ENCODE measurements around the gene SPEM1. TPM values are rescaled to one million over a fixed set of nuclear protein-coding genes. Genes with fewer than 3 reads are reported as not detected.
A peak's percentile ranks its signal among the peaks of the same experiment; 100 is the strongest.

The SPEM1 gene
- total RNA-seq, 2 experiments from 2014 or later = not detected

DNA sequence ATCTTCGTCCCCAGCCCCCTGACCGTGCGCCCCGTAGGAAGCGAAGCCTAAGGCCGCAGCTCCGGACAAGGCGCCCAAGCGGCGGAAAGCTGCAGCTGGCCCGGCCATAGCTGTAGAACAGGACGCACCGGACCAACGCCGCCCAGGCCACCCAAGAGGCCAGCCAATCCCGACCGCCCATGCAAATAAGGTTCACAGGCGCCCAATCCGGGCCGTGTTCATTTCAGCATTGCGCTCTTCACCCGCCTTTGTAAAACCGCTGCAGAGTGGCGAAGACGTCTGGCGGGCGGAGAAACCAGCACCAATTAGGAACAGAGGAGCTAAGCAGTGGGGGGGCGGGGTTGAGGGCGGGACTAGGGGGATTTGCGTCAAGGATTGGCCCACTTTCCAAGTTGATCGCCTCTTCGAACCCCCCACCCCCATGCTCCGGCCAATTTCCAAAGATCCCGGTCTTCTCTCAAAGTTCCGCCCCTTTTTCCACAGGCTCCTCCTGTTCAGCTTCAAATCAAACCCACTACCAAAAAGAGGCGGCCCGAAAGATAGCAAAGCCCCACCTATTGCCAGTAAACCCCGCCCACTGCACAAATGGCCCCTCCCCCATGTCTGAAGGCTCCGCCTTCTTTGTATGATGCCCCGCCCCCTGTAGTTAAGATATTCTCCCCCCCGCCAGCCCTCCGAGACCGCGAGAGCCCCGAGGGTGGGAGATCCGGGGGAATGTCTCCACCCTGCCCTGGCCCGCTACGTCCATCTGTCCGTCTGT lies 16.0 kb upstream of the SPEM1 start, which contains the start of gene TMEM256:
TSS of gene TMEM256 (minus strand) at position 121 of the 760 bp plus-strand sequence. CDS start at position 108, 13 bp downstream.
- DNase-seq = peak; percentile 99
- Mint-ChIP-seq H3K4me1 (ENCODE audit: low read depth) (peaks cover 19% of the 10 kb centered on the region), H3K9me3 (no peaks in the 10 kb centered on the region), H3K27ac (peak within 1 kb of the TSS; percentile 93), H3K27me3 (ENCODE audit: low read depth) (peaks cover 2% of the 10 kb centered on the region), H3K36me3 (ENCODE audit: low read depth) (peaks cover 4% of the 10 kb centered on the region), H3K4me3 (peak within 1 kb of the TSS; percentile 93)
- CTCF ChIA-PET = interaction anchor here (0.6 to 1.9 kb wide), 4 partner anchors 33 to 109 kb away, joined by 3 to 8 read pairs (median 3); no protein-coding TSS in a partner anchor
- intact Hi-C loops (cut with micrococcal nuclease) = loop anchor here (1.0 to 5.0 kb wide), 11 partner anchors 10 to 282 kb away; partner anchors contain the start of genes ACADVL, DLG4, EIF5A and KCTD11

DNA sequence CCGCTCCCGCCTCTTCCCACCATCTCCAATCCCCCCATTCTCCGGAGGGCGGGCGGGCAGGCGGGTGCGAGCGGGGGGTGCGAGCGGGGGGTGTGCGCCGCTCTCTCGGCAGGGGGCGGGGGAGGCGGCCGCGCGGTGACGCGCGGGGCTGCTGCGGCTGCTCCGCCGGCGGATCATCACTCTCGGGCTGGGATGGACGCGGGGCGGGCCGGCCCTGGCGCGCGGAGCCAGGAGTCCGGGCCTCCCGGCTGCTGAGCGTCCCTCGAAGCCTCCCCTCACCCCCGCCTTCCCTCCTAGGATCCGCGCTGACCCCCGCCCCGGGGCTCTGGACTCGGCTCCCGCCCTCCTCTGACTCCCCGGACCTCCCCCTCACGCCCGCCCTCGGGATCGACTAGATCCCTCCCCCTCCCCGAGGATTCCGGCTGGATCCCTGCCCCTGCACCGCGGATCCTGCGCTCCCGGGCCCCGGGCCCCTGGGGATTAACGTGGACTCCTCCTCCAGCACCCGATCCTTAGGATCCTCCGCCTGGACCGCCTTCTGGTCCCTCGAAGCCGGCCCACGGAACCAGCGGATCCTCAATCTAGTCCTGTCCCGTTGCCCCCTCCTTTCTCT lies 15.3 kb upstream of the SPEM1 start:
- H3K36me3 Mint-ChIP-seq (ENCODE audit: low read depth) = peaks cover 4% of the 10 kb centered on the region
- no peaks in the 10 kb centered on the region for H3K9me3 Mint-ChIP-seq
- peak overlapping the region; percentile 93 for H3K4me3 Mint-ChIP-seq
- no peak for DNase-seq
- CTCF ChIA-PET = interaction anchor here (0.7 to 1.9 kb wide), 2 partner anchors 32 to 108 kb away, joined by 3 to 8 read pairs; no protein-coding TSS in a partner anchor
- H3K4me1 Mint-ChIP-seq (ENCODE audit: low read depth) = peaks cover 19% of the 10 kb centered on the region
- peaks cover 2% of the 10 kb centered on the region for H3K27me3 Mint-ChIP-seq (ENCODE audit: low read depth)
- peak overlapping the region; percentile 93 for H3K27ac Mint-ChIP-seq
- intact Hi-C loops (cut with micrococcal nuclease) = loop anchor here (1.0 to 5.0 kb wide), 11 partner anchors 11 to 281 kb away; partner anchors contain the start of genes ACADVL, DLG4, EIF5A and KCTD11

DNA sequence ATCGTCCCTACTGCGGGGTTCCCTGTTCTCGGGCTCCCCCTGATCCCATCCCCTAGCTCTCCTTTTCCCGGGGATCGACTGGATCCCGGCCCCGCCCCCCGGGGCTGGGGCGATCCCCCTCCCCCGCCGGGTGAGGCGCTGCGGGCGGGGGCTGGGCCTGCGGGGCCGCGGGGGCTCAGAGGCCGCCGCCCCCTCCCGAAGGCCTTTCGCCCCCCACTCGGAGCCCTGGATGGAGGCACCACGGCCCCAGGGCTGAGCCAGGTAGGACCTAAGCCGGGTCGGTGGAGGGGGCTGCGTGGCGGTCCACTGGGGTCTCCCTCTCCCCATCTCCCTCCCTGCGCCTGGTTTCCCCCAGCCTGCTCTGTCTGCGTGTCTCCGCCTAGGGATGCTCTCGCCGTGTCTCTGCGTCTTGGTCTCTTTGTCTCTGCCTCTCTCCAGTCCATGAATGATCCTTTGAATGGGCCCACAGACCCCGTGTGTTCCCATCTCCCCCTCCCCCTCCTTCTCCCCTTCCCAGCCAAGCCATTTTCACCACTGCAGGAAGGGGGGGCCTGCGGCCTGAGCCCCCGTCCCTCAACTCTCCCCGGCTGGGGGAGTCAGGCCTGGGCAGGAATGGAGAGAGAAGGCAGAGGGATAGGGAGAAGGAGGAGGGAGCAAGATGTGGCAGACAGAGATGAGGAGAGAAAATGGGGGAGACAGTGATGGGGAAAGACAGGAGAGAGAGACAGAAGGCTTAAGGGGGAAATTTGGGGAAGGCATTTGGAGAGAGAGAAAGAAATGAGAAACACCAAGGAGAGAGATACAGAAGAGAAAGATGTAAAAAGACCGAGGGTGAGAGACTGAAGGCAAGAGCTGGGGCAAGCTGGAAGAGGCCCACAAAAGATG lies 14.5 kb upstream of the SPEM1 start:
- Mint-ChIP-seq H3K9me3 (no peaks in the 10 kb centered on the region), H3K27ac (peak overlapping the region; percentile 12), H3K36me3 (ENCODE audit: low read depth) (peaks cover 4% of the 10 kb centered on the region), H3K4me1 (ENCODE audit: low read depth) (peaks cover 19% of the 10 kb centered on the region), H3K27me3 (ENCODE audit: low read depth) (peaks cover 2% of the 10 kb centered on the region), H3K4me3 (peak overlapping the region; percentile 93)
- DNase-seq = no peak
- CTCF ChIA-PET = no interaction called here
- intact Hi-C loops (cut with micrococcal nuclease) = no loop called here

DNA sequence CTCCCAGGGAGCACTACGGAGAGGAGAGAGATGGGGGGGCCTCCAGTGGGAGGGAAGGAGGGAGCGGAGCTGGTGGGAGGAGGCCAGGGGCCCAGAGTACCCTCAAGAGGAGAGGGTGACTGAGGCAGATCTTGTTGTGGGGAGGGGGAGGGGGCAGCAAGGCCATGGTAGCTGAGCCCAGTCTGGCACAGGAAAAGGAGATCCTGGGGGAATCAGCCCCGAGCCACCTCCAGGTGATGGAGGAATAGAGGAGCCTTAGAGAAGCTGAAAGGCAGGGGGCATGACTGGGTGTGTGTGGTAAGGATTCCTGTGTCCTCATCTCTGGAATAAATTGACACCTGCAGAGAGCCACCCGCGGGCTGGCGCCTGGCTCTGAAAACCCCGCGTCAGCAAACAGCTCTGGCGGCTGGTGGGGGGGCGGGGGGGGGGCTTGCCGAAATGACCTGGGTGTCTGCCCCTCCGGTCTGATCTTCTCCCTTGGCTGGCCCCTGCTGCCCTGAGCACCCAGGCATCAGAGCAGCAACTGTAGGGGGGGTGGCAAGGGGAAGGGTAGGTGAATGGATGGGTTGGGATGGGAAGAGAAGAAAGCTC lies 13.8 kb upstream of the SPEM1 start:
- intact Hi-C loops (cut with micrococcal nuclease) = no loop called here
- peak overlapping the region; percentile 72 for H3K4me3 Mint-ChIP-seq
- no peaks in the 10 kb centered on the region for H3K9me3 Mint-ChIP-seq
- peaks cover 4% of the 10 kb centered on the region for H3K36me3 Mint-ChIP-seq (ENCODE audit: low read depth)
- peak overlapping the region; percentile 12 for H3K27ac Mint-ChIP-seq
- DNase-seq = no peak
- CTCF ChIA-PET = interaction anchor here (1.1 kb wide), 1 partner anchor 51 kb away, joined by 3 read pairs; the partner anchor contains the start of gene TMEM95
- H3K4me1 Mint-ChIP-seq (ENCODE audit: low read depth) = peaks cover 19% of the 10 kb centered on the region
- H3K27me3 Mint-ChIP-seq (ENCODE audit: low read depth) = peaks cover 2% of the 10 kb centered on the region

DNA sequence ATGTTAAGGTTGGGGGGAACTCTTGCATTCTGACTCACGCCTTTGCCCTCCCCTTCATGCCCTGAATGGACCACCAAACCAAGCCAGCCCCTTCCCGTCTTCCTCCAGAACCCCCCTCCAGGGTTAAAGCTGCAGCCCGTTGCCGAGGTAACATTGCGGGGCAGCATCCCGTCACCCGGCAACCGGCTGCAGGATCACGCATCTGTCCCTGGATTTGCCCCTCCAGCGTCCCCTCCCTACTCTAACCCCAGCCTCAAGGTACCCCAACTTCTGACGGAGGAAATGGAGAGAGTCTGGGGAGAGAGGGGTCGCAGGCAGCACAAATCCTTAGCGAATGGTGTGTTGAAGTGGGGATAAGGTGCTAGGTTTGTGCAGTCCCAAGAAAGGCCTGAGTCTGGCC lies 13.0 kb upstream of the SPEM1 start:
- H3K4me3 Mint-ChIP-seq = no peak overlapping the region
- no peak for DNase-seq
- no peaks in the 10 kb centered on the region for H3K9me3 Mint-ChIP-seq
- H3K36me3 Mint-ChIP-seq (ENCODE audit: low read depth) = no peaks in the 10 kb centered on the region
- H3K27me3 Mint-ChIP-seq (ENCODE audit: low read depth) = peaks cover 2% of the 10 kb centered on the region
- CTCF ChIA-PET = interaction anchor here (1.1 kb wide), 1 partner anchor 52 kb away, joined by 3 read pairs; the partner anchor contains the start of gene TMEM95
- H3K27ac Mint-ChIP-seq = no peak overlapping the region
- H3K4me1 Mint-ChIP-seq (ENCODE audit: low read depth) = peaks cover 19% of the 10 kb centered on the region
- intact Hi-C loops (cut with micrococcal nuclease) = no loop called here

DNA sequence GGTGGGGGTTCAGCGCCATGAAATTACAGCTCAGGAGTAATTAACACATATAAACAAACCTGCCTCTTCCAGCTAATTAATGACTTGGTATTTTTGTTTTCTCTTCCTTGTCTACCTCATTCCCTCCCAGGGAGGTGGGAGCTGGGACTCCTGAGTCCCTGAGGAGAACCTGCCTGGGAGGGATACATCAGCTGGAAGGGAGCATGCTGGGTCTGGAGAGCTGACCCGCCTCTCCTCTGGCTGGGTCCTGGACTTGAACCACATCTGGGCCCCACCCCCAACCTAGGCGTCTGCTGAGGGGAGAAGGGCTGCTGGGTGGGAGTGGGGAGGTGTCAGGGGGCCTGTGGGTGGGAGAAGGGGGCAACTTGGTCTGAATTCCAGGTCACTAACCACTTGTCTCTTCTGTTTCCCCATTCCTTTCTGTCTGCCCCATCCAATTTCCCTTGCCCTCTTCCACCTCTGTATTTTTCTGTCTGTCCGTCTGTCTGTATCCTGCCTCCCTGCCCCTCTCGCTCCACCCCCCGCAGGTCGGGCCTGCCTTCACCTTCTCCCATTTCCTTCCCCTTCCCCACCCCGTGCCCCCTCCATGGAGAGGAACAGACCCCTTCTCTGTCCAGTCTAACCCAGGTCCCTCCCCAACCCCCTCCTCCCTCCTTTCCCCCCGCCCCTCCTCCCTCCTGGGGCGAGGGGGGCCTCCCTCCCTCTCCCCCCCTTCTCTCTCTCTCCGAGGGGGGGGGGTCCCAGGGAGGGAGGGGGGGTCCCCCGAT lies 12.5 kb upstream of the SPEM1 start, which contains the start of gene NLGN2:
TSS of gene NLGN2 (plus strand) at position 361 of the 767 bp plus-strand sequence. CDS start 411 bp downstream, outside the sequence.
- Mint-ChIP-seq H3K9me3 (no peaks in the 10 kb centered on the region), H3K27me3 (ENCODE audit: low read depth) (peaks cover 2% of the 10 kb centered on the region), H3K36me3 (ENCODE audit: low read depth) (no peaks in the 10 kb centered on the region), H3K4me3 (peak within 1 kb of the TSS; percentile 43), H3K4me1 (ENCODE audit: low read depth) (peaks cover 18% of the 10 kb centered on the region), H3K27ac (no peak within 1 kb of the TSS)
- CTCF ChIA-PET = no interaction called here
- intact Hi-C loops (cut with micrococcal nuclease) = no loop called here
- DNase-seq = no peak

DNA sequence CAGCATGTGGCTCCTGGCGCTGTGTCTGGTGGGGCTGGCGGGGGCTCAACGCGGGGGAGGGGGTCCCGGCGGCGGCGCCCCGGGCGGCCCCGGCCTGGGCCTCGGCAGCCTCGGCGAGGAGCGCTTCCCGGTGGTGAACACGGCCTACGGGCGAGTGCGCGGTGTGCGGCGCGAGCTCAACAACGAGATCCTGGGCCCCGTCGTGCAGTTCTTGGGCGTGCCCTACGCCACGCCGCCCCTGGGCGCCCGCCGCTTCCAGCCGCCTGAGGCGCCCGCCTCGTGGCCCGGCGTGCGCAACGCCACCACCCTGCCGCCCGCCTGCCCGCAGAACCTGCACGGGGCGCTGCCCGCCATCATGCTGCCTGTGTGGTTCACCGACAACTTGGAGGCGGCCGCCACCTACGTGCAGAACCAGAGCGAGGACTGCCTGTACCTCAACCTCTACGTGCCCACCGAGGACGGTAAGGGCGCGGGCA lies 11.8 kb upstream of the SPEM1 start:
- Mint-ChIP-seq H3K27me3 (ENCODE audit: low read depth) (peaks cover 2% of the 10 kb centered on the region), H3K4me3 (no peak overlapping the region), H3K27ac (no peak overlapping the region), H3K4me1 (ENCODE audit: low read depth) (peaks cover 13% of the 10 kb centered on the region), H3K9me3 (no peaks in the 10 kb centered on the region), H3K36me3 (ENCODE audit: low read depth) (no peaks in the 10 kb centered on the region)
- DNase-seq = peak; percentile 41
- intact Hi-C loops (cut with micrococcal nuclease) = no loop called here
- CTCF ChIA-PET = no interaction called here

DNA sequence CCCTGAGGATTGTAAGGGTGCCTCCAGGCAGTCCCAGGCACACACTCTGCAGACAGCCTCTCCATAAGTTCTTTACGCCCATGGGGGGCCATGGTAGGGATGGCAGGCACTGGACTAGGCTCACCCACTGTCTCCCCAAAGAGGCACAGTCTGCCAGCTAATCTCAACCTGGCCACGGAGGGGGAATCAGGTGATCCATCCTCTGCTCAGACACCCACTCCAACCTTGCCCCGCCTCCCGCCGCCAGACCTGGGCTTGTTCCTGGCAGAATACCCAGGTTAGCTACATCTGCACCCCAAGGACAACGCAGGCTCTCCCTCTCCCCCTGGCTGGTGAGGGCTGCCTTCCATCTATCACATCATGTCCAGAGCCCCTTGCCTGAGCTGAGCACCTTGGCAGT lies 11.3 kb upstream of the SPEM1 start:
- peaks cover 2% of the 10 kb centered on the region for H3K27me3 Mint-ChIP-seq (ENCODE audit: low read depth)
- no peak overlapping the region for H3K27ac Mint-ChIP-seq
- H3K9me3 Mint-ChIP-seq = no peaks in the 10 kb centered on the region
- CTCF ChIA-PET = interaction anchor here (0.6 kb wide), 1 partner anchor 28 kb away, joined by 3 read pairs; no protein-coding TSS in a partner anchor
- peaks cover 13% of the 10 kb centered on the region for H3K4me1 Mint-ChIP-seq (ENCODE audit: low read depth)
- H3K4me3 Mint-ChIP-seq = peak overlapping the region; percentile 13
- H3K36me3 Mint-ChIP-seq (ENCODE audit: low read depth) = no peaks in the 10 kb centered on the region
- intact Hi-C loops (cut with micrococcal nuclease) = no loop called here
- no peak for DNase-seq

DNA sequence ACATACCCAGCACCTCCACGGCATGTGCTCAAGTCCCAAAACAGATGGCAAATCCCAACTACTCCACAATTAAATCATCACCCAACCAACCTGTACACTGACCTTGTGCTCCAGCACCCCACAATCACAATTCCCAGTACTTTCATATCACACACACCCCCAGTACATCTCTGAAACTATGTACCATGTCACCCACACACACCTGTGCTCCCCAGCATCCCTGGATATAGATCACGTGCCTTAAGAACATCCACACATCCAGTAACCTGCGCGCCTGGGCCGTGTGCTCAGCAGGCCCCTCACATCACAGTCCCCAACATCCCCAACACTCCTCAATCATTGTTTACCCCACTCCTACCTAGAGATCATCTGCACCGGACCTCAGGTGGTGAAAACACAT lies 10.4 kb upstream of the SPEM1 start:
- H3K4me1 Mint-ChIP-seq (ENCODE audit: low read depth) = peaks cover 13% of the 10 kb centered on the region
- CTCF ChIA-PET = interaction anchor here (0.6 kb wide), 1 partner anchor 27 kb away, joined by 3 read pairs; no protein-coding TSS in a partner anchor
- no peak for DNase-seq
- H3K4me3 Mint-ChIP-seq = no peak overlapping the region
- intact Hi-C loops (cut with micrococcal nuclease) = no loop called here
- H3K9me3 Mint-ChIP-seq = no peaks in the 10 kb centered on the region
- no peaks in the 10 kb centered on the region for H3K36me3 Mint-ChIP-seq (ENCODE audit: low read depth)
- no peak overlapping the region for H3K27ac Mint-ChIP-seq
- peaks cover 2% of the 10 kb centered on the region for H3K27me3 Mint-ChIP-seq (ENCODE audit: low read depth)

DNA sequence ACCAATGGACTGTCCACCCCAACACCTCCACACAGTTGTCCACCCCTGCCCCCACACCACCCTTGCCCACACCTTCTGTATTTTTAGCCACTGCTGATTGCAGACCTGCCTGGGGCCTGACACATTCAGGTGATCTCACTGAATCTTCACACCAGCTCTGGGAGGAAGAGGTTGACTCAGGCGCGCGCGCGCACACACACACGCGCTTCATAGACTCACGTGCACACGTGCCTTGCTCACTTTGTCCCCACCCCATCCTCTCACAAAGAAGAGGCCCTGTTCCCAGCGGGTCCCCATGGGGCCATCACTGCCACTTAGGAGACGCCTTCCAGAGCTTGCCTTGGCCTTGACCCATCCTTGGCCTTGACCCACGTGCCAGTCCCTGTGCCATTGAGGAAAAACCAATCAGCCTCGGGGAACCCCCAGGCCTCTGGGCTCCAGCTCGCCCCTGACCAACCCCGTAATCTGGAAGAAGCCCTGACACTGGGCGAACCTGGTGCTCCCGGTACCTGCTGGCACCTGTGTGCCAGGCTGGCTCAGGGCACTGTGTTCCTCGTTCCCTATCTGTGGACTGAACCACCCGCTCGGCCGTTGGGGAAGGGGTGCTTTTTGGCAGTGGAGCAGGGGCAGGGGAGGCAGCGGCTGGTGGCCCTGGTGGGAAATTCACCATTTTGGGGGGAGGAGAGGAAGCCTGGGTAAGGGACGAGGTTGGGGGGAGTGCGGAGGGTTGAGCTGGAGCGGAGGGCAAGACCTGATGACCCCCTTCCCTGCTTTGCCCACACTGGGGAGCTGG lies 9.3 kb upstream of the SPEM1 start:
- H3K4me1 Mint-ChIP-seq (ENCODE audit: low read depth) = peaks cover 9% of the 10 kb centered on the region
- CTCF ChIA-PET = no interaction called here
- no peaks in the 10 kb centered on the region for H3K36me3 Mint-ChIP-seq (ENCODE audit: low read depth)
- DNase-seq = no peak
- H3K27me3 Mint-ChIP-seq (ENCODE audit: low read depth) = peaks cover 2% of the 10 kb centered on the region
- no peak overlapping the region for H3K27ac Mint-ChIP-seq
- no peak overlapping the region for H3K4me3 Mint-ChIP-seq
- no peaks in the 10 kb centered on the region for H3K9me3 Mint-ChIP-seq
- intact Hi-C loops (cut with micrococcal nuclease) = no loop called here
